Prostate gland (tissue), 2 donors: ENCODE results near the gene SIX5. TPM values are rescaled to one million over a fixed set of nuclear protein-coding genes. Genes with fewer than 3 reads are reported as not detected.

Experiments used
- DNase-seq: peaks from one replicate; pipeline ENCODE4 v3.0.0-alpha.2; 2019; ENCODE audit warnings: low spot score
- H3K27ac ChIP-seq, 2 donors: fragments of 200-600 bp; sonication (generic); 2 replicates each; pipeline ENCODE4 v1.5.1; 2017 to 2019
- H3K27me3 ChIP-seq: fragments of 200-600 bp; sonication (generic); replicated peaks from 2 replicates; pipeline ENCODE4 v1.5.1; 2019; ENCODE audit not compliant: insufficient read depth
- H3K36me3 ChIP-seq, 2 donors: fragments of 200-600 bp; sonication (generic); 1 replicate in 1 of 2; 2 replicates in 1 of 2; pipeline versions ENCODE4 v1.5.1 to v1.8.1; 2017 to 2019
- H3K4me1 ChIP-seq: fragments of 200-600 bp; sonication (generic); replicated peaks from 2 replicates; pipeline ENCODE4 v1.5.1; 2019
- H3K4me3 ChIP-seq, 2 donors: fragments of 200-600 bp; sonication (generic); 2 replicates each; pipeline ENCODE4 v1.5.1; 2017 to 2019
- H3K9me3 ChIP-seq: fragments of 200-600 bp; sonication (generic); 2 replicates; pipeline ENCODE4 v1.5.1; 2017
- POLR2A ChIP-seq: fragments of 450-650 bp; IDR thresholded peaks from one replicate; pipeline ENCODE4 v1.6.1; 2016; ENCODE audit warnings: antibody characterized with exemption, mild to moderate bottlenecking
- POLR2AphosphoS5 ChIP-seq: sonication (generic); formaldehyde crosslinking; IDR thresholded peaks from one replicate; pipeline ENCODE4 v1.6.1; 2017; ENCODE audit warnings: antibody characterized with exemption
- WGBS: methylation state at CpG from one replicate; pipeline ENCODE4 v1.1.5; 2018; 5-methylcytosine and 5-hydroxymethylcytosine counted together
- intact Hi-C: fragments of 100-400 bp; cut with DNase I; formaldehyde crosslinking; loops from one replicate; pipeline ENCODE4 v1.14.2; 2022
- total RNA-seq, 2 donors: library from RNA; depleted of rRNA; stranded (reverse); fragments of >200 nt; gene quantifications; one replicate each; pipeline ENCODE4 v1.1.0, GENCODE V29; 2016
- TF ChIP-seq, protein P1 (sequence below), 4 experiments: fragments of 200-600 bp in 2 of 4; fragments of 450-650 bp in 2 of 4; sonication (generic) in 2 of 4; IDR thresholded peaks; 1 replicate in 3 of 4; 2 replicates in 1 of 4; pipeline ENCODE4 v1.5.1; 2016 to 2019; ENCODE audit warnings: antibody characterized with exemption in 4 of 4, mild to moderate bottlenecking in 2 of 4, moderate library complexity in 2 of 4

The SIX5 gene
- total RNA-seq, 2 donors from 2014 or later, result 33.7 to 37.5 TPM

- Histone ChIP-seq H3K4me3 (no peak overlapping the region), H3K36me3 (no peaks in the 10 kb centered on the region), H3K4me1 (peaks cover 29% of the 10 kb centered on the region), H3K27me3 (no peaks in the 10 kb centered on the region), H3K9me3 (no peaks in the 10 kb centered on the region), H3K27ac (peak overlapping the region; percentile 36 to 99)
- DNase-seq, result no peak
- TF ChIP-seq, protein P1, sequence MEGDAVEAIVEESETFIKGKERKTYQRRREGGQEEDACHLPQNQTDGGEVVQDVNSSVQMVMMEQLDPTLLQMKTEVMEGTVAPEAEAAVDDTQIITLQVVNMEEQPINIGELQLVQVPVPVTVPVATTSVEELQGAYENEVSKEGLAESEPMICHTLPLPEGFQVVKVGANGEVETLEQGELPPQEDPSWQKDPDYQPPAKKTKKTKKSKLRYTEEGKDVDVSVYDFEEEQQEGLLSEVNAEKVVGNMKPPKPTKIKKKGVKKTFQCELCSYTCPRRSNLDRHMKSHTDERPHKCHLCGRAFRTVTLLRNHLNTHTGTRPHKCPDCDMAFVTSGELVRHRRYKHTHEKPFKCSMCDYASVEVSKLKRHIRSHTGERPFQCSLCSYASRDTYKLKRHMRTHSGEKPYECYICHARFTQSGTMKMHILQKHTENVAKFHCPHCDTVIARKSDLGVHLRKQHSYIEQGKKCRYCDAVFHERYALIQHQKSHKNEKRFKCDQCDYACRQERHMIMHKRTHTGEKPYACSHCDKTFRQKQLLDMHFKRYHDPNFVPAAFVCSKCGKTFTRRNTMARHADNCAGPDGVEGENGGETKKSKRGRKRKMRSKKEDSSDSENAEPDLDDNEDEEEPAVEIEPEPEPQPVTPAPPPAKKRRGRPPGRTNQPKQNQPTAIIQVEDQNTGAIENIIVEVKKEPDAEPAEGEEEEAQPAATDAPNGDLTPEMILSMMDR (IDR thresholded peaks at IDR 0.05), result no peak
- TF ChIP-seq POLR2AphosphoS5 (no peak), POLR2A (no peak)
- intact Hi-C loops, result loop anchor here (5.0 kb wide), 2 partner anchors 48 to 73 kb away; partner anchors contain the start of genes QPCTL and SNRPD2
- WGBS, result 61% methylated on average over 21 of the region's 21 CpGs
Observed at GRCh38 chr19:45764945-45765701, 3.9 kb downstream of the SIX5 start.

- Histone ChIP-seq H3K27ac (peak overlapping the region; percentile 36 to 99), H3K36me3 (no peaks in the 10 kb centered on the region), H3K4me3 (no peak overlapping the region), H3K27me3 (no peaks in the 10 kb centered on the region), H3K9me3 (no peaks in the 10 kb centered on the region), H3K4me1 (peaks cover 29% of the 10 kb centered on the region)
- no peak for DNase-seq
- WGBS, result 47% methylated on average over 6 of the region's 6 CpGs
- TF ChIP-seq POLR2AphosphoS5, result no peak
- no peak for TF ChIP-seq POLR2A
- TF ChIP-seq, protein P1 (IDR thresholded peaks at IDR 0.05), result no peak
- intact Hi-C loops, result no loop called here
Observed at GRCh38 chr19:45764475-45764874, 4.6 kb downstream of the SIX5 start.

DNA sequence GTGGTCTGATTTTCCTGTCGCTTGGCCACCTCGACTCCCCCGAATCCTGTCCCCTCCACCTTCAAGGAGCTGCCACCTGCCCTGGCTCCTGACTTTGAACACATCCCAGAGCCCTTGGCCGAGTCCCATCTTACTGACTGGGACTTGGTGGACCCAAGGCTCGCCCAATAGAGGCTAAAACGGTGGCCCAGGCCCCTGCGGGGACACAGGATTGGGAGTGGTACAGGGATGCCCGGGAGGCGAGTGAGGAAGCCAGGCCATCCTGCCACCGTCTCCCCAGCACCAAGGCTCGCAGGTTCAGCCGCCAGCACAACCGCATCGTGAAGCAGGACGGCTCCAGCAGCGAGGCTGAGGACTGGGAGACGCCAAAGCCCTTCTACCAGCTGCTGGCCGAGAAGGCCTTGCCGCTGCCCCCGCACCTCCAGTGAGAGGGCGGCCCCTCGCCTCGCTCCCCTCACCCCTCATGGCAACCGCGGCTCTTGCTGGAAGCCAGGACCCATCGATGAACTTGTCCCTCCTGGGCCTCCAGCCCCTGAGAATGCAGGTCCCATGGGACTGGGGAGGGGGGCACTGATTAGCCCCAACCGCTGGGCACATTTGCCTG lies 5.3 kb downstream of the SIX5 start:
- no peak for TF ChIP-seq POLR2AphosphoS5
- TF ChIP-seq, protein P1 (IDR thresholded peaks at IDR 0.05), result no peak
- TF ChIP-seq POLR2A, result no peak
- Histone ChIP-seq H3K4me3 (no peak overlapping the region), H3K27me3 (no peaks in the 10 kb centered on the region), H3K27ac (peak overlapping the region; percentile 49 to 99), H3K36me3 (no peaks in the 10 kb centered on the region), H3K4me1 (peaks cover 29% of the 10 kb centered on the region), H3K9me3 (no peaks in the 10 kb centered on the region)
- DNase-seq, result no peak
- intact Hi-C loops, result no loop called here
- 39% methylated on average over 27 of the region's 27 CpGs for WGBS

DNA sequence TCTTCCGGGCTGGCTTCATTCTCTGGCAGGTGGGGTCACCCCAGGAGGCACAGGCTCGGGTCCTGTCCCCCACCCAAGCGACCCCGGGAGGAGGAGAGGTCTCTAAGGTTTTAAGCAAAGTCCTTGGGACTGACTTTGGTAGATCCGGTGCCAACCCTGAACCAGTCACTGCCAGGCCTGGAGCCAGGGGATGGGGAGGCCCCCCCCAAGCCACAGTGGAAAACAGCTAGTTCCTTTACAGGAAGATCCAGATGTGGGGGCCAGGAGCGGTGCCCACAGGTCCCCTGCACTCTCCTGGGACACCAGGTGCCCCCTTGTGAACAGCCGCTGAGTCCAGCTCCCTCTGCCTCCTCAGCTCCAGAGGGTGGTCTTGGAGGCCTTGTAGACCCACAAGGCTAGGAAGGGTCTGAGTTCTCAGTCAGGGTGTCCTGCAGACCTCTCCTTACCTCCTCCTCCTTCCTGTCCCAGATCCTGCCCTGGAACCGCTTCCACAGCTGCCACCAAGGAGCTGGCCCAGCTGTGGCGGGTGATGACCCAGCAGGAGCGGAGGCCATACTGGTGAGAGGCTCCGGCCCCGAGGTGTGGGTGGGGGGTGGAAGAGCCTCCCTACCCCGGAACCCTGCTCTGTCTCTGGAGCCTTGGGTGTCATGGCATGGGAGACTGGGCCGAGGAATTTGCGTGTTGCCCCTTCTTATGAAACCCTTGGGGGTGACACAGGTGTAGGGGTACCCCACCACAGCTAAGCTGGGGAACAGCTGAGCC lies 6.0 kb downstream of the SIX5 start:
- DNase-seq, result no peak
- no peak for TF ChIP-seq POLR2AphosphoS5
- TF ChIP-seq, protein P1 (IDR thresholded peaks at IDR 0.05), result no peak
- Histone ChIP-seq H3K9me3 (no peaks in the 10 kb centered on the region), H3K4me1 (peaks cover 29% of the 10 kb centered on the region), H3K4me3 (no peak overlapping the region), H3K27ac (no peak overlapping the region), H3K27me3 (no peaks in the 10 kb centered on the region), H3K36me3 (no peaks in the 10 kb centered on the region)
- intact Hi-C loops, result no loop called here
- 92% methylated on average over 9 of the region's 15 CpGs for WGBS
